ENCODE results near the gene METTL16. TPM values are rescaled to one million over a fixed set of nuclear protein-coding genes. Genes with fewer than 3 reads are reported as not detected.

METTL16 gene
- polyA plus RNA-seq, 1 donor (not counting 4 experiments of a cell fraction or from before 2014, with no cell fraction given), result 16.6 TPM

- DNase-seq (ENCODE audit: low read depth, low spot score) (no peak), FAIRE-seq (no peak)
- dilution Hi-C loops (cut with MboI; ENCODE audit: extremely low pct_ligation_motif_present, low sequenced_read_pairs), result no loop called here
- Histone ChIP-seq H3K4me2 (ENCODE audit: control insufficient read depth, extremely low read depth, insufficient read depth, low read depth, low read length) (no peak overlapping the region), H3K9ac (ENCODE audit: control insufficient read depth, extremely low read depth, insufficient read depth, low read length) (no peak overlapping the region), H3K27ac (ENCODE audit: control insufficient read depth, insufficient read depth, low read length) (no peak overlapping the region), H4K20me1 (ENCODE audit: control insufficient read depth, extremely low read depth, insufficient read depth, low read length) (no peaks in the 10 kb centered on the region), H3K4me3 (ENCODE audit: control insufficient read depth in 2 of 3, extremely low read depth in 1 of 3, insufficient read depth in 2 of 3, low read depth in 1 of 3, low read length in 3 of 3) (no peak overlapping the region), H3K9me1 (ENCODE audit: control insufficient read depth, extremely low read depth, insufficient read depth, low read length) (no peaks in the 10 kb centered on the region), H3K79me2 (ENCODE audit: control insufficient read depth, insufficient read depth, low read length) (no peaks in the 10 kb centered on the region), H3K9me3 (ENCODE audit: control insufficient read depth, low read depth, low read length) (no peaks in the 10 kb centered on the region), H3K36me3 (ENCODE audit: control insufficient read depth in 2 of 2, extremely low read depth in 1 of 2, insufficient read depth in 2 of 2, low read length in 2 of 2) (peaks cover 11 to 25% of the 10 kb centered on the region in 2 experiments), H3K27me3 (ENCODE audit: control insufficient read depth, extremely low read depth, insufficient read depth, low read length) (no peaks in the 10 kb centered on the region), H2AFZ (ENCODE audit: control insufficient read depth, low read length) (no peak overlapping the region), H3K4me1 (ENCODE audit: control insufficient read depth, extremely low read depth, insufficient read depth, low read length) (peaks cover 6% of the 10 kb centered on the region)
- no peak for TF ChIP-seq CTCF (optimal IDR thresholded peaks at IDR 0.05 in 1 of 3, IDR thresholded peaks at IDR 0.05 in 1 of 3, conservative IDR thresholded peaks at IDR 0.05 in 1 of 3; ENCODE audit: extremely low read depth in 1 of 3, insufficient read depth in 2 of 3, low read length in 3 of 3)
- no peak for TF ChIP-seq EZH2 (IDR thresholded peaks at IDR 0.05; ENCODE audit: low read length)
These were observed 124.3 kb downstream of the METTL16 start for GRCh38 chr17:2387086-2388019.

GRCh38 chr17:2386400-2387085, 125.1 kb downstream of the METTL16 start:
- no peaks in the 10 kb centered on the region for H3K27me3 ChIP-seq (ENCODE audit: control insufficient read depth, extremely low read depth, insufficient read depth, low read length)
- no peak overlapping the region for H3K4me3 ChIP-seq (ENCODE audit: control insufficient read depth in 2 of 3, extremely low read depth in 1 of 3, insufficient read depth in 2 of 3, low read depth in 1 of 3, low read length in 3 of 3)
- no peak overlapping the region for H3K9ac ChIP-seq (ENCODE audit: control insufficient read depth, extremely low read depth, insufficient read depth, low read length)
- no peak overlapping the region for H3K27ac ChIP-seq (ENCODE audit: control insufficient read depth, insufficient read depth, low read length)
- dilution Hi-C loops (cut with MboI; ENCODE audit: extremely low pct_ligation_motif_present, low sequenced_read_pairs), result no loop called here
- FAIRE-seq, result no peak
- no peak overlapping the region for H3K4me2 ChIP-seq (ENCODE audit: control insufficient read depth, extremely low read depth, insufficient read depth, low read depth, low read length)
- H3K9me3 ChIP-seq (ENCODE audit: control insufficient read depth, low read depth, low read length), result no peaks in the 10 kb centered on the region
- peaks cover 12 to 25% of the 10 kb centered on the region in 2 experiments for H3K36me3 ChIP-seq (ENCODE audit: control insufficient read depth in 2 of 2, extremely low read depth in 1 of 2, insufficient read depth in 2 of 2, low read length in 2 of 2)
- H2AFZ ChIP-seq (ENCODE audit: control insufficient read depth, low read length), result no peak overlapping the region
- H3K4me1 ChIP-seq (ENCODE audit: control insufficient read depth, extremely low read depth, insufficient read depth, low read length), result peaks cover 2% of the 10 kb centered on the region
- TF ChIP-seq CTCF (optimal IDR thresholded peaks at IDR 0.05 in 1 of 3, IDR thresholded peaks at IDR 0.05 in 1 of 3, conservative IDR thresholded peaks at IDR 0.05 in 1 of 3; ENCODE audit: extremely low read depth in 1 of 3, insufficient read depth in 2 of 3, low read length in 3 of 3) (no peak), EZH2 (IDR thresholded peaks at IDR 0.05; ENCODE audit: low read length) (no peak)
- no peaks in the 10 kb centered on the region for H3K9me1 ChIP-seq (ENCODE audit: control insufficient read depth, extremely low read depth, insufficient read depth, low read length)
- H3K79me2 ChIP-seq (ENCODE audit: control insufficient read depth, insufficient read depth, low read length), result no peaks in the 10 kb centered on the region
- no peaks in the 10 kb centered on the region for H4K20me1 ChIP-seq (ENCODE audit: control insufficient read depth, extremely low read depth, insufficient read depth, low read length)
- DNase-seq (ENCODE audit: low read depth, low spot score), result no peak
